SK-N-MC (cell line): ENCODE data around the gene GCNT4.
"Not testable (repeated sequence)": the region's sequence is repeated elsewhere in the genome, so short reads cannot be mapped to it uniquely, and the experiment has no call there.

Experiments used
- DNase-seq: peaks from one replicate; pipeline ENCODE4 v3.0.0-alpha.2; 2011; ENCODE audit warnings: low read depth, low spot score
- H3K27ac ChIP-seq: fragments of 200-600 bp; sonication (generic); 2 replicates; pipeline ENCODE4 v1.5.1; 2016; ENCODE audit warnings: mixed run types
- H3K36me3 ChIP-seq: fragments of 200-600 bp; sonication (generic); 2 replicates; pipeline ENCODE4 v1.6.1; 2017; ENCODE audit warnings: antibody characterized with exemption, low read length, mixed read lengths; ENCODE audit not compliant: insufficient read depth
- H3K4me3 ChIP-seq: fragments of 200-600 bp; sonication (generic); 2 replicates; pipeline ENCODE4 v1.5.1; 2016
- H3K9ac ChIP-seq: fragments of 200-600 bp; sonication (generic); 2 replicates; pipeline ENCODE4 v1.8.0; 2017; ENCODE audit warnings: mixed run types, mixed read lengths; ENCODE audit not compliant: insufficient read length
- H3K9me3 ChIP-seq: fragments of 200-600 bp; sonication (generic); 2 replicates; pipeline ENCODE4 v1.6.1; 2017; ENCODE audit warnings: low read depth, mild to moderate bottlenecking, antibody characterized with exemption, low read length, moderate library complexity, mixed read lengths
- EZH2 ChIP-seq: fragments of 200-600 bp; sonication (generic); IDR thresholded peaks from one replicate; pipeline ENCODE4 v1.6.1; 2017; ENCODE audit warnings: antibody characterized with exemption
- FOXP2 ChIP-seq: optimal IDR thresholded peaks from 2 replicates; pipeline ENCODE3; 2011; ENCODE audit warnings: mild to moderate bottlenecking, moderate library complexity; ENCODE audit not compliant: insufficient read depth; ENCODE audit errors: extremely low read length, control extremely low read depth
- POLR2AphosphoS5 ChIP-seq: IDR thresholded peaks from 2 replicates; pipeline ENCODE4 v1.6.1; 2012; ENCODE audit warnings: mild to moderate bottlenecking, low read depth, low read length, borderline replicate concordance

Gene GCNT4

DNA sequence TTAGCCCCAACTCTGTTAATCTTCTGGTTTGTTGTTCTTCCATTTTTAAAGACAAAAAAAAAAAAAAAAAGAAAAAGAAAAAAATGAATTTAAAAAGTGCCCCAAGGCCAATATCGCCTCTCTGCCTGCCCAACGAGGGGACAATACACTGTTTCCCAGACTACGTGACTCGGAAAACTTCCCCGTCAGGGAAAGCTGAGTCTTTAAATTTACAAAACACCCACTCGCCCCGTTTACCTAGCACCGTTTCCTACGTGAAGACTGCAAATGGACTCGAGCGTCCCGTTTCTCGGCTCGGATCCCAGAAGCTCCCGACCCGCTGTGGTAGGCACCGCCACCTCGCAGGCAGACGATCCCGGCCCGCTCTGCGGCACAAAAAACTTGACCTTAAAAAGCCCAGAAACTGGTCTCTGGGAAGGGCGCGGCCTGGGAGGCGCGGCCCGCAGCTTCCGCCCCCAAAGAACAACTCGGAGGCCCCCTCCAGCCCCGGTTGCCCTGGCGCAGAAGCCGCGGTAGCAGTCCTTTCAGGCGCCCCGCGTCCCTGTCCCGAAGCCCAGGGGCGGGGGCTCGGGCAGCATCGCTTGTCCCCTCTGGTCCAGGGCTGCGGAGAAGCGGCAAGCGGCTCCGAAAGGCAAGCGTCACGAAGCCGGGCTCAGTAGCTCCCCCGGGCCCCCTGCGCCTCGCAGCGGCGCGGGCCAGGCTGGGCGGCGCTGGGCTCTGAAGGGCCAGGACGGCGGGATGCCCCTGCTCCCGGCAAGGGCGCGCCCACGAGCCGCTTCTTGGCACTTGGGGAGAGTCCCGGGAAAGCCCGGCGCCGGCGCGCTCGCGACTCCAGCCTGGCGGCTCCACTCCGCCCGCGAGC is at the start of gene GCNT4:
TSS of gene GCNT4 (minus strand) at position 367 of the 862 bp plus-strand sequence. CDS start 22,521 bp downstream, outside the sequence.
- no peaks in the 10 kb centered on the region for H3K36me3 ChIP-seq
- no peaks in the 10 kb centered on the region for H3K9me3 ChIP-seq
- H3K27ac ChIP-seq = no peak within 1 kb of the TSS
- DNase-seq = no peak
- H3K4me3 ChIP-seq = peak within 1 kb of the TSS; percentile 84
- TF ChIP-seq POLR2AphosphoS5 (no peak), FOXP2 (no peak), EZH2 (no peak)
- H3K9ac ChIP-seq = peak within 1 kb of the TSS; percentile 73

DNA sequence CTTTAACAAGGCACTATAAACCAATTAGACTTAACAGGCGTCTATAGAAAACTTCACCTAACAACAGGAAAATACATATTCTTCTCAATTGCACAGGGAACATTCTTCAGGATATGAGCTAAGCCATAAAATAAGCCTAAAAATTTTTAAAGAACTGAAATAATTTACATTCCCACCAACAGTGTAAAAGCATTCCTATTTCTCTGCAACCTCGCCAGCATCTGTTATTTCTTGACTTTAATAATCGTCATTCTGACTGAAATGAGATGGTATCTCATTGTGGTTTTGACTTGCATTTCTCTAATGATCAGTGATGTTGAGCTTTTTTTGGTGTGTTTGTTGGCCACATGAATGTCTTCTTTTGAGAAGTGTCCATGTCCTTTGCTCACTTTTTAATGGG is 43.6 kb upstream of the GCNT4 start:
- DNase-seq = peak; percentile 68
- H3K4me3 ChIP-seq, H3K36me3 ChIP-seq, H3K9me3 ChIP-seq, H3K9ac ChIP-seq: not testable (repeated sequence)
- H3K27ac ChIP-seq = peak overlapping the region; percentile 3; the same call in 1 of the 2 replicates

- no peak overlapping the region for H3K4me3 ChIP-seq
- no peaks in the 10 kb centered on the region for H3K36me3 ChIP-seq
- no peak for DNase-seq
- H3K9ac ChIP-seq = no peak overlapping the region
- no peak overlapping the region for H3K27ac ChIP-seq
- no peaks in the 10 kb centered on the region for H3K9me3 ChIP-seq
- TF ChIP-seq FOXP2 = no peak
- no peak for TF ChIP-seq POLR2AphosphoS5
- TF ChIP-seq EZH2 = no peak
Observed at GRCh38 chr5:75091597-75091996, 39.2 kb upstream of the GCNT4 start.

GRCh38 chr5:75089662-75090061 is 37.3 kb upstream of the GCNT4 start:
- no peak overlapping the region for H3K9ac ChIP-seq
- H3K36me3 ChIP-seq = no peaks in the 10 kb centered on the region
- DNase-seq = no peak
- H3K9me3 ChIP-seq = no peaks in the 10 kb centered on the region
- no peak overlapping the region for H3K27ac ChIP-seq
- H3K4me3 ChIP-seq = no peak overlapping the region
- no peak for TF ChIP-seq FOXP2
- TF ChIP-seq POLR2AphosphoS5 = no peak
- TF ChIP-seq EZH2 = no peak

- Histone ChIP-seq H3K27ac (no peak overlapping the region), H3K36me3 (no peaks in the 10 kb centered on the region), H3K9ac (no peak overlapping the region), H3K9me3 (no peaks in the 10 kb centered on the region), H3K4me3 (no peak overlapping the region)
- DNase-seq = no peak
- TF ChIP-seq FOXP2 (no peak), POLR2AphosphoS5 (no peak), EZH2 (no peak)
Observed at GRCh38 chr5:75089137-75089536, 36.8 kb upstream of the GCNT4 start.

GRCh38 chr5:75088648-75089047 is 36.3 kb upstream of the GCNT4 start:
- TF ChIP-seq FOXP2 (no peak), POLR2AphosphoS5 (no peak), EZH2 (no peak)
- no peaks in the 10 kb centered on the region for H3K36me3 ChIP-seq
- H3K9me3 ChIP-seq = no peaks in the 10 kb centered on the region
- no peak overlapping the region for H3K27ac ChIP-seq
- no peak for DNase-seq
- H3K9ac ChIP-seq = no peak overlapping the region
- no peak overlapping the region for H3K4me3 ChIP-seq

GRCh38 chr5:75081510-75081909 is 29.2 kb upstream of the GCNT4 start:
- Histone ChIP-seq H3K27ac (no peak overlapping the region), H3K9ac (no peak overlapping the region), H3K4me3 (no peak overlapping the region), H3K9me3 (no peaks in the 10 kb centered on the region), H3K36me3 (no peaks in the 10 kb centered on the region)
- DNase-seq = no peak
- no peak for TF ChIP-seq POLR2AphosphoS5

- H3K36me3 ChIP-seq, H3K27ac ChIP-seq, H3K9me3 ChIP-seq, H3K9ac ChIP-seq, DNase-seq, H3K4me3 ChIP-seq: not testable (repeated sequence)
Observed at GRCh38 chr5:75079346-75079745, 27.0 kb upstream of the GCNT4 start.

- H3K9ac ChIP-seq = no peak overlapping the region
- H3K36me3 ChIP-seq = no peaks in the 10 kb centered on the region
- no peak overlapping the region for H3K4me3 ChIP-seq
- TF ChIP-seq EZH2 (no peak), POLR2AphosphoS5 (no peak), FOXP2 (no peak)
- H3K9me3 ChIP-seq = no peaks in the 10 kb centered on the region
- H3K27ac ChIP-seq = no peak overlapping the region
- DNase-seq = no peak
Observed at GRCh38 chr5:75078027-75078426, 25.7 kb upstream of the GCNT4 start.
